Calu3 (cell line): ENCODE results near the gene CNTN5. TPM values are rescaled to one million over a fixed set of nuclear protein-coding genes. Genes with fewer than 3 reads are reported as not detected.
"Not testable (repeated sequence)": the region's sequence is repeated elsewhere in the genome, so short reads cannot be mapped to it uniquely, and the experiment has no call there.

Experiments
- BruUV-seq: library from RNA; stranded (reverse); fragments of 400-500 nt; replicated peaks from 2 replicates; lab custom pipeline; 2021; lab: Mats Ljungman, UMichigan
- CTCF ChIA-PET: fragments of 300-600 bp; sonication (Branson Sonifier 250); formaldehyde crosslinking; loops from one replicate; lab custom pipeline; 2022; ENCODE audit warnings: antibody characterized with exemption; lab: Charles Lee
- DNase-seq: peaks from one replicate; pipeline ENCODE4 v3.0.0; 2022
- H3K27ac Mint-ChIP-seq: one replicate; pipeline ENCODE4 v1.8.0; 2022; ENCODE audit warnings: mixed read lengths; ENCODE audit not compliant: unreplicated experiment
- H3K27me3 Mint-ChIP-seq: one replicate; pipeline ENCODE4 v1.8.0; 2022; ENCODE audit warnings: mixed read lengths; ENCODE audit not compliant: unreplicated experiment
- H3K36me3 Mint-ChIP-seq: one replicate; pipeline ENCODE4 v1.8.0; 2022; ENCODE audit warnings: mild to moderate bottlenecking, moderate library complexity, mixed read lengths; ENCODE audit not compliant: insufficient read depth, unreplicated experiment
- H3K4me1 Mint-ChIP-seq: one replicate; pipeline ENCODE4 v1.8.0; 2022; ENCODE audit warnings: mild to moderate bottlenecking, low read depth, mixed read lengths; ENCODE audit not compliant: unreplicated experiment
- H3K4me3 Mint-ChIP-seq: one replicate; pipeline ENCODE4 v1.8.0; 2022; ENCODE audit warnings: mild to moderate bottlenecking, low read depth, moderate library complexity, mixed read lengths; ENCODE audit not compliant: unreplicated experiment
- H3K9me3 Mint-ChIP-seq: one replicate; pipeline ENCODE4 v1.8.0; 2022; ENCODE audit warnings: low read depth, mixed read lengths; ENCODE audit not compliant: unreplicated experiment
- CTCF ChIP-seq: fragments of 200-600 bp; IDR thresholded peaks from one replicate; pipeline ENCODE4 v1.8.0; 2022; ENCODE audit warnings: antibody characterized with exemption; ENCODE audit not compliant: unreplicated experiment
- intact Hi-C: fragments of 100-400 bp; cut with micrococcal nuclease; formaldehyde crosslinking; loops from one replicate; pipeline ENCODE4 v1.10.0; 2022; ENCODE audit not compliant: unreplicated experiment
- total RNA-seq: library from RNA; stranded (reverse); gene quantifications from 2 replicates; pipeline ENCODE4 v1.2.3, GENCODE V29; 2022

The CNTN5 gene
- total RNA-seq, 1 experiment from 2014 or later, result not detected

- peaks cover 6% of the 10 kb centered on the region for H3K9me3 Mint-ChIP-seq
- CTCF ChIA-PET, result no interaction called here
- no peaks in the 10 kb centered on the region for H3K4me1 Mint-ChIP-seq
- TF ChIP-seq CTCF, result no peak
- no peaks in the 10 kb centered on the region for H3K36me3 Mint-ChIP-seq
- intact Hi-C loops, result no loop called here
- no peak overlapping the region for H3K27ac Mint-ChIP-seq
- H3K4me3 Mint-ChIP-seq, result no peak overlapping the region
- no peak for DNase-seq
- no peaks in the 10 kb centered on the region for H3K27me3 Mint-ChIP-seq
- BruUV-seq, result no TSS peak
These were observed 793.3 kb downstream of the CNTN5 start for GRCh38 chr11:99814021-99814420.

- peaks cover 6% of the 10 kb centered on the region for H3K4me1 Mint-ChIP-seq
- BruUV-seq, result no TSS peak
- CTCF ChIA-PET, result no interaction called here
These were observed 794.0 kb downstream of the CNTN5 start for GRCh38 chr11:99814738-99815137.

GRCh38 chr11:99818991-99819390 lies 798.2 kb downstream of the CNTN5 start:
- CTCF ChIA-PET, result no interaction called here
- no peak for TF ChIP-seq CTCF
- no peaks in the 10 kb centered on the region for H3K36me3 Mint-ChIP-seq
- H3K9me3 Mint-ChIP-seq, result peaks cover 10% of the 10 kb centered on the region
- no peak for DNase-seq
- no TSS peak for BruUV-seq
- no peak overlapping the region for H3K27ac Mint-ChIP-seq
- H3K4me1 Mint-ChIP-seq, result peaks cover 7% of the 10 kb centered on the region
- no peak overlapping the region for H3K4me3 Mint-ChIP-seq
- intact Hi-C loops, result no loop called here
- no peaks in the 10 kb centered on the region for H3K27me3 Mint-ChIP-seq

More at GRCh38 chr11:99814738-99815137, 794.0 kb downstream of the CNTN5 start:
- Mint-ChIP-seq H3K27me3 (no peaks in the 10 kb centered on the region), H3K36me3 (no peaks in the 10 kb centered on the region), H3K9me3 (peaks cover 10% of the 10 kb centered on the region), H3K27ac (no peak overlapping the region), H3K4me3 (no peak overlapping the region)
- intact Hi-C loops, result no loop called here
- no peak for TF ChIP-seq CTCF
- DNase-seq, result no peak

GRCh38 chr11:99822846-99823565 lies 802.3 kb downstream of the CNTN5 start:
- H3K9me3 Mint-ChIP-seq, result peaks cover 5% of the 10 kb centered on the region
- no peak overlapping the region for H3K27ac Mint-ChIP-seq
- H3K4me3 Mint-ChIP-seq, result no peak overlapping the region
- intact Hi-C loops, result no loop called here
- CTCF ChIA-PET, result no interaction called here
- BruUV-seq, result no TSS peak
- no peak for DNase-seq
- no peak for TF ChIP-seq CTCF
- H3K36me3 Mint-ChIP-seq, result no peaks in the 10 kb centered on the region
- H3K4me1 Mint-ChIP-seq, result peaks cover 7% of the 10 kb centered on the region
- H3K27me3 Mint-ChIP-seq, result no peaks in the 10 kb centered on the region

- intact Hi-C loops, H3K4me1 Mint-ChIP-seq, H3K4me3 Mint-ChIP-seq, H3K27me3 Mint-ChIP-seq, DNase-seq, H3K36me3 Mint-ChIP-seq, H3K9me3 Mint-ChIP-seq, CTCF ChIA-PET, H3K27ac Mint-ChIP-seq, BruUV-seq: not testable (repeated sequence)
These were observed 816.0 kb downstream of the CNTN5 start for GRCh38 chr11:99836739-99837138.
